Spinal cord (tissue), 10 donors: Measurements from ENCODE around the gene GSTM2. TPM values are rescaled to one million over a fixed set of nuclear protein-coding genes. Genes with fewer than 3 reads are reported as not detected.
"Not testable (repeated sequence)": the region's sequence is repeated elsewhere in the genome, so short reads cannot be mapped to it uniquely, and the experiment has no call there.

Source experiments
- DNase-seq, 6 donors: peaks; one replicate each; pipeline versions ENCODE4 v3.0.0 to v3.0.0-alpha.2; 2013 to 2015; ENCODE audit warnings: low spot score in 6 of 6, low read depth in 4 of 6
- H3K27ac ChIP-seq: one replicate; pipeline ENCODE4 v1.5.1; 2013; ENCODE audit warnings: low read depth, low read length, control low read depth
- H3K27me3 ChIP-seq: one replicate; pipeline ENCODE4 v1.6.1; 2013; ENCODE audit warnings: low read length; ENCODE audit not compliant: control insufficient read depth, insufficient read depth
- H3K36me3 ChIP-seq: one replicate; pipeline ENCODE4 v1.6.1; 2013; ENCODE audit warnings: low read length; ENCODE audit not compliant: control insufficient read depth, insufficient read depth
- H3K4me1 ChIP-seq: one replicate; pipeline ENCODE4 v1.6.1; 2013; ENCODE audit warnings: low read length; ENCODE audit not compliant: control insufficient read depth, insufficient read depth
- H3K4me3 ChIP-seq: one replicate; pipeline ENCODE4 v1.5.1; 2013; ENCODE audit warnings: low read depth, low read length, control low read depth
- H3K9me3 ChIP-seq: one replicate; pipeline ENCODE4 v1.6.1; 2013; ENCODE audit warnings: low read length; ENCODE audit not compliant: control insufficient read depth, insufficient read depth
- WGBS: methylation state at CpG from one replicate; pipeline ENCODE4 v1.1.5; 2013; ENCODE audit warnings: missing lambda C conversion rate; ENCODE audit not compliant: insufficient coverage; 5-methylcytosine and 5-hydroxymethylcytosine counted together
- polyA plus RNA-seq, 2 donors: library from polyadenylated mRNA; unstranded; fragments of 120-200 nt; gene quantifications; one replicate each; pipeline ENCODE4 v1.2.1, GENCODE V29; 2013; ENCODE audit not compliant: insufficient read length in 2 of 2
- total RNA-seq, 2 donors: library from RNA; depleted of rRNA in 1 of 2; stranded (reverse); fragments of 120-200 nt in 1 of 2; fragments of >200 nt in 1 of 2; gene quantifications; one replicate each; pipeline versions ENCODE4 v1.2.3 to v1.2.4, GENCODE V29; 2013 to 2014
- donor health status: healthy.

Gene GSTM2
- total and polyA plus RNA-seq, 4 donors = 50.6 to 212 (median 135) TPM

DNA sequence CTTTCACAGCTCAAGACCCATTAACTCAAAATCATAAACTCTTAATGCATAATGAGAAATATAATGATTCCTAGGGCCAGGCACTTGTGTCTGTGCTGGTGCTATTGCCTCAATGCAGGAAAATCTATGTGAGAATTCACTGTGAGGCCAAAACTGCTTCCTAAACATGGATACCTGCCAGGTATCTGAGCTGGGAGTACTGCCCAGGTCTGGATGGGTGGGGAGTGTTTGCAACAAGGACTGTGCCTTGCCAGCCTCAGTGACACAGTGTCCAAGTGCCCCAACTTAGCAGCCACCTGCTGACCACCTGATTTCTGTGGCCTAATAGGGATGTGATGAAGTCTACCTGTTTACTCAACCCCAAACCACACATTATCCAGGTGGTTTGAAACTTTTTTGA is 42.0 kb downstream of the GSTM2 start:
- not testable (repeated sequence) for H3K27me3 ChIP-seq, DNase-seq, H3K9me3 ChIP-seq, H3K27ac ChIP-seq, H3K4me3 ChIP-seq, H3K36me3 ChIP-seq
- H3K4me1 ChIP-seq = peaks cover 14% of the 10 kb centered on the region

DNA sequence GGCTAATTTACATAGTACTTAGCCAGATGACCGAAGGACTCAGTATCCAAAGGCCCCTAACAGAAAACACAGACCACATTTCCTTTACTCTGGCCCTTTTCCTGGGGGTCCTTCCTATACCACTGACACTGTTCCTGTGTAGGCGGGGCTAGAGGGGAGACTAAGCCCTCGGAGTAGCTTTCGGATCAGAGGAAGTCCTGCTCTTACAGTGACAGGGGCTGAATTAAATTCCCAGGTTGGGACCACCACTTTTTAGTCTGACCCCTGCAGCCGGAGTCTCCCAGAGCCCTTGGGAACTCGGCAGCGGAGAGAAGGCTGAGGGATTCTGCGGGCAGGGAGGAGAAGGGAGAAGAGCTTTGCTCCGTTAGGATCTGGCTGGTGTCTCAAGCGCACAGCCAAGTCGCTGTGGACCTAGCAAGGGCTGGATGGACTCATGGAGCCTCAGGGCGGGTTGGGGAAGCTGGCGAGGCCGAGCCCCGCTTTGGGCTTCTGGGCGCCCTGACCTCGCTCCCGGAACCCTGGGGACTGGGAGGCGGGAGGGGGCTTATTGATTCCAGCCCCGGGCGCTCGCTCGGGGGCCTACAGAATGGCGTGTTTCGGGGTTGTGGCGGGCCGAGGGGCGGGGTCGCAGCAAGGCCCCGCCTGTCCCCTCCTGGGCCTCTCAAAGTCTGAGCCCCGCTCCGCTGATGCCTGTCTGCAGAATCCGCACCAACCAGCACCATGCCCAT is 43.9 kb downstream of the GSTM2 start, which contains the start of gene GSTM5:
TSS of gene GSTM5 (plus strand) at position 659 of the 728 bp plus-strand sequence. CDS start at position 721, 62 bp downstream.
- H3K27me3 ChIP-seq, H3K9me3 ChIP-seq, H3K36me3 ChIP-seq: not testable (repeated sequence)
- Histone ChIP-seq H3K4me3 (peak within 1 kb of the TSS; percentile 57), H3K27ac (peak within 1 kb of the TSS; percentile 69), H3K4me1 (peaks cover 14% of the 10 kb centered on the region)
- peak in 3 of 6 donors; percentile 7 to 65 (median 9) for DNase-seq
- 31% methylated on average over 28 of the region's 33 CpGs for WGBS

DNA sequence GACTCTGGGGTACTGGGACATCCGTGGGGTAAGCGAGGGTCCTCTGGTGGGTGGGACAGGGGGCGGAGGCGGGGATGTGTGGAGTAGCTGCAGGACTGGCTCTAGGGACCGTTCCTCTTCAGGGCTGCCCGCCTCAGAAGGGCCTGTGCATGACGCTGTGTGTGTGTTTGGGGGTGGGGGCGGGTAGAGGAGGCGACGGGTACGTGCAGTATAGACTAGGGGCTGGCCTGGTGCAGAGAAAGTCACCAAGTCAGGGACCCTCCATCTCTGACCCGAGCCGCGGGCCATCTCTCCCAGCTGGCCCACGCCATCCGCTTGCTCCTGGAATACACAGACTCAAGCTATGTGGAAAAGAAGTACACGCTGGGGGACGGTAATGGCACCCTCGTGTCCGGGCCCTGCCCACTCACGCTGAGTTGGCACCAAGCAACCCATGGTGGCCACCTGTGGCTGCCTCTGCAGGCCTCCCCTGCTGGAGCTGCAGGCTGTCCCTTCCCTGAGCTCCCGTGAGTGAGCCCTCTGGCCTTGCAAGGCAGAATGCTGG is 44.5 kb downstream of the GSTM2 start:
- Histone ChIP-seq H3K4me1 (peaks cover 14% of the 10 kb centered on the region), H3K36me3 (no peaks in the 10 kb centered on the region), H3K27me3 (peaks cover 3% of the 10 kb centered on the region), H3K9me3 (no peaks in the 10 kb centered on the region), H3K27ac (no peak overlapping the region), H3K4me3 (peak overlapping the region; percentile 57)
- WGBS = 66% methylated on average over 15 of the region's 22 CpGs
- DNase-seq = no peak

GRCh38 chr1:109713636-109714035 is 45.8 kb downstream of the GSTM2 start:
- H3K36me3 ChIP-seq = no peaks in the 10 kb centered on the region
- no peak overlapping the region for H3K4me3 ChIP-seq
- WGBS = 81% methylated on average over 4 of the region's 5 CpGs
- DNase-seq = no peak
- H3K27ac ChIP-seq = no peak overlapping the region
- H3K27me3 ChIP-seq = peaks cover 3% of the 10 kb centered on the region
- H3K9me3 ChIP-seq = no peaks in the 10 kb centered on the region
- H3K4me1 ChIP-seq = peaks cover 14% of the 10 kb centered on the region

- Histone ChIP-seq H3K4me1 (peaks cover 14% of the 10 kb centered on the region), H3K27me3 (peaks cover 3% of the 10 kb centered on the region), H3K27ac (no peak overlapping the region), H3K36me3 (no peaks in the 10 kb centered on the region), H3K4me3 (no peak overlapping the region), H3K9me3 (no peaks in the 10 kb centered on the region)
- no peak for DNase-seq
- WGBS = 73% methylated on average over 9 of the region's 12 CpGs
These were observed 47.0 kb downstream of the GSTM2 start for GRCh38 chr1:109714661-109715372.

- Histone ChIP-seq H3K4me1 (peaks cover 14% of the 10 kb centered on the region), H3K36me3 (no peaks in the 10 kb centered on the region), H3K27ac (no peak overlapping the region), H3K27me3 (peaks cover 3% of the 10 kb centered on the region), H3K4me3 (no peak overlapping the region), H3K9me3 (no peaks in the 10 kb centered on the region)
- 88% methylated on average over 2 of the region's 3 CpGs for WGBS
- DNase-seq = no peak
These were observed 48.3 kb downstream of the GSTM2 start for GRCh38 chr1:109716121-109716520.

DNA sequence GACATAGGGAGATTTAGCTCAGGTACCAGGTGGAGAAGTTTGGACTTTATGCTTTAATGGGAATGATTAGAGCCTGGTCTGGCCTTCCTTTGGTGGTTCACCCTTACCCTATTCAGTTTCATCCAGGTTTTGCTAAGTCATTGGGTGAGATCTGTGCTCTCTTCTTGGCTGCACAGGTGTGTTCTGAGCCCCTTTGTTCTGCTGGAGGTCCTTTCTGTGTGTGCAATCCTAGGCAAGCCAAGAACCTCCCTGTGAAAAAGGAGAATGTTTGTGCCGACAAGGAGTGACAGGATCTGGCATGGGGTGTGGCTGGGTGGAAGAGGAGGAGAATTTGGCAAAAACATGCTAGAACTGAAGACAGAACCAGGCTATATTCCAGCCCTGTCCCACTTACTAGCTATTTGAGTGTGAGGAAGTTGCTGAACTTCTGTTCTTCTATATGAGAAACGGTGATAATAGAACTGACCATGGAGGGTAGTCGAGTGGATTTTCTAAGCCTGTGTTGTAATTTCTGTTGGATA is 48.8 kb downstream of the GSTM2 start:
- Histone ChIP-seq H3K4me1 (peaks cover 14% of the 10 kb centered on the region), H3K27me3 (peaks cover 3% of the 10 kb centered on the region), H3K27ac (no peak overlapping the region), H3K4me3 (no peak overlapping the region), H3K9me3 (no peaks in the 10 kb centered on the region), H3K36me3 (no peaks in the 10 kb centered on the region)
- 95% methylated on average over 3 of the region's 3 CpGs for WGBS
- DNase-seq = no peak

GRCh38 chr1:109717729-109718128 is 49.9 kb downstream of the GSTM2 start:
- Histone ChIP-seq H3K27ac (no peak overlapping the region), H3K9me3 (no peaks in the 10 kb centered on the region), H3K4me1 (peaks cover 4% of the 10 kb centered on the region), H3K4me3 (no peak overlapping the region), H3K27me3 (no peaks in the 10 kb centered on the region), H3K36me3 (no peaks in the 10 kb centered on the region)
- 82% methylated on average over 1 of the region's 5 CpGs for WGBS
- DNase-seq = no peak

DNA sequence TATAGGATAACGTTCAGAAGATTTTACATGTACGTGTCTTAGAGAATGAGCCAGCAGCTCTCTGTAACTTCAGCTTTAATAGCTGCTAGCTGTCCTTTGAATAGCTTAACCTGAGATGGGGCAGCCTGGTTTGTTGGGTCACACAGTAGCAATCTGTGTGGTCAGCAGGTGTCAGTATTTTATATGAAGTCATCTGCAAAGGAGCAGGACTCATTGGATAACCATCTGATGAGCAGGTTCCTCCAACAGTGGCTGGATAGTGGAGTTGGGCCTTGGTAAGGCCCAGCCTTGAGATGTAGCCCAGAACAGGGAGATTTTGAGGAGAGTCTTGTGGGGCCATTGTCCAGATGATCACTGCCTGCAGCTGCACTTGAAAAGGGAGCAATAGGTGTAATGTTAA is 50.6 kb downstream of the GSTM2 start:
- Histone ChIP-seq H3K4me1 (peaks cover 4% of the 10 kb centered on the region), H3K27ac (no peak overlapping the region), H3K4me3 (no peak overlapping the region), H3K27me3 (no peaks in the 10 kb centered on the region), H3K9me3 (no peaks in the 10 kb centered on the region), H3K36me3 (no peaks in the 10 kb centered on the region)
- 100% methylated on average over 2 of the region's 2 CpGs for WGBS
- DNase-seq = no peak
